Measurements from ENCODE around the gene CTTNBP2. TPM values are rescaled to one million over a fixed set of nuclear protein-coding genes. Genes with fewer than 3 reads are reported as not detected.

The CTTNBP2 gene
- total RNA-seq, 1 donor from 2014 or later = 36.9 TPM

- TF ChIP-seq CTCF (conservative IDR thresholded peaks at IDR 0.05) = no peak
- Mint-ChIP-seq H3K4me3 (no peak overlapping the region), H3K27me3 (no peaks in the 10 kb centered on the region), H3K36me3 (peaks cover 56% of the 10 kb centered on the region), H3K4me1 (ENCODE audit: unreplicated experiment) (no peaks in the 10 kb centered on the region), H3K27ac (no peak overlapping the region), H3K9me3 (no peaks in the 10 kb centered on the region)
- no peak for DNase-seq (ENCODE audit: extremely low spot score, unreplicated experiment)
Observed at GRCh38 chr7:117762055-117762454, 111.2 kb downstream of the CTTNBP2 start.

GRCh38 chr7:117759950-117760640 lies 113.1 kb downstream of the CTTNBP2 start:
- no peak for DNase-seq (ENCODE audit: extremely low spot score, unreplicated experiment)
- TF ChIP-seq CTCF (conservative IDR thresholded peaks at IDR 0.05) = no peak
- no peaks in the 10 kb centered on the region for H3K27me3 Mint-ChIP-seq
- no peak overlapping the region for H3K27ac Mint-ChIP-seq
- peaks cover 50% of the 10 kb centered on the region for H3K36me3 Mint-ChIP-seq
- H3K4me1 Mint-ChIP-seq (ENCODE audit: unreplicated experiment) = peaks cover 7% of the 10 kb centered on the region
- H3K4me3 Mint-ChIP-seq = no peak overlapping the region
- no peaks in the 10 kb centered on the region for H3K9me3 Mint-ChIP-seq

- Mint-ChIP-seq H3K36me3 (peaks cover 56% of the 10 kb centered on the region), H3K27me3 (no peaks in the 10 kb centered on the region), H3K27ac (no peak overlapping the region), H3K4me3 (no peak overlapping the region), H3K4me1 (ENCODE audit: unreplicated experiment) (peaks cover 8% of the 10 kb centered on the region), H3K9me3 (no peaks in the 10 kb centered on the region)
- DNase-seq (ENCODE audit: extremely low spot score, unreplicated experiment) = no peak
- TF ChIP-seq CTCF (conservative IDR thresholded peaks at IDR 0.05) = no peak
Observed at GRCh38 chr7:117757440-117757839, 115.8 kb downstream of the CTTNBP2 start.

GRCh38 chr7:117756586-117757085 lies 116.6 kb downstream of the CTTNBP2 start:
- H3K27me3 Mint-ChIP-seq = no peaks in the 10 kb centered on the region
- no peak for TF ChIP-seq CTCF (conservative IDR thresholded peaks at IDR 0.05)
- no peak overlapping the region for H3K4me3 Mint-ChIP-seq
- no peaks in the 10 kb centered on the region for H3K9me3 Mint-ChIP-seq
- peak overlapping the region; percentile 43 for H3K27ac Mint-ChIP-seq
- H3K36me3 Mint-ChIP-seq = peaks cover 49% of the 10 kb centered on the region
- no peak for DNase-seq (ENCODE audit: extremely low spot score, unreplicated experiment)
- peaks cover 8% of the 10 kb centered on the region for H3K4me1 Mint-ChIP-seq (ENCODE audit: unreplicated experiment)

GRCh38 chr7:117755136-117755535 lies 118.1 kb downstream of the CTTNBP2 start:
- Mint-ChIP-seq H3K36me3 (peaks cover 36% of the 10 kb centered on the region), H3K4me1 (ENCODE audit: unreplicated experiment) (peaks cover 8% of the 10 kb centered on the region)

More at GRCh38 chr7:117755136-117755535, 118.1 kb downstream of the CTTNBP2 start:
- no peaks in the 10 kb centered on the region for H3K9me3 Mint-ChIP-seq
- no peak for TF ChIP-seq CTCF (conservative IDR thresholded peaks at IDR 0.05)
- DNase-seq (ENCODE audit: extremely low spot score, unreplicated experiment) = no peak
- peak overlapping the region; percentile 27 for H3K27ac Mint-ChIP-seq
- H3K4me3 Mint-ChIP-seq = peak overlapping the region; percentile 27
- no peaks in the 10 kb centered on the region for H3K27me3 Mint-ChIP-seq

Measured in type B pancreatic cell (in vitro differentiated cells).